Esophagus mucosa (tissue), 1 donor: ENCODE measurements around the gene CENPF. TPM values are rescaled to one million over a fixed set of nuclear protein-coding genes. Genes with fewer than 3 reads are reported as not detected.
"Not testable (repeated sequence)": the region's sequence is repeated elsewhere in the genome, so short reads cannot be mapped to it uniquely, and the experiment has no call there.

ENCODE experiments used
- ATAC-seq: fragments of 200-7000 bp; cut with Tn5 transposase; one replicate; pipeline ENCODE4 v1.9.1; 2020
- total RNA-seq: library from RNA; stranded (reverse); gene quantifications from one replicate; pipeline ENCODE4 v1.2.4, GENCODE V29; 2023
- donor health status: DM: yes; HTN: yes; CAD: no.

The CENPF gene
- total RNA-seq, 1 donor from 2014 or later: 28.1 TPM

DNA sequence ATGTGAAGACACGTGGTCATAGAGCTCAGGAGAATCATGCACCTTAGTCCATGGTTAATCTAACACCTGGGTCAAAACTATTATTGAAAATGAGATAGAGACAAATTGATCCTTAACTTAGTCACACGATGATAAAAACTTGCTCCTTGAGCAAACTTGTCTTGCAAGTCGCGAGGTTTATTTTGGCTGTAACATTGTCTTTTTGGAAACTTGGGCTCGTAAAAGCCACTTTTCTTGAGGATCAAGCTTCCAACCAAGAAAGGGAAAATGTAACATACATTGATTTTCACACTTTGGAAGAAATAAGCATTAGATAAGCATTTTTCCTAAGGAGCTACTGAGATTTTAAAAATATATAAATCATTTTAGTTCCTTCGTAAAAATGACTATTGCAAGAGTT, 19.9 kb upstream of the CENPF start:
- no peak for ATAC-seq

DNA sequence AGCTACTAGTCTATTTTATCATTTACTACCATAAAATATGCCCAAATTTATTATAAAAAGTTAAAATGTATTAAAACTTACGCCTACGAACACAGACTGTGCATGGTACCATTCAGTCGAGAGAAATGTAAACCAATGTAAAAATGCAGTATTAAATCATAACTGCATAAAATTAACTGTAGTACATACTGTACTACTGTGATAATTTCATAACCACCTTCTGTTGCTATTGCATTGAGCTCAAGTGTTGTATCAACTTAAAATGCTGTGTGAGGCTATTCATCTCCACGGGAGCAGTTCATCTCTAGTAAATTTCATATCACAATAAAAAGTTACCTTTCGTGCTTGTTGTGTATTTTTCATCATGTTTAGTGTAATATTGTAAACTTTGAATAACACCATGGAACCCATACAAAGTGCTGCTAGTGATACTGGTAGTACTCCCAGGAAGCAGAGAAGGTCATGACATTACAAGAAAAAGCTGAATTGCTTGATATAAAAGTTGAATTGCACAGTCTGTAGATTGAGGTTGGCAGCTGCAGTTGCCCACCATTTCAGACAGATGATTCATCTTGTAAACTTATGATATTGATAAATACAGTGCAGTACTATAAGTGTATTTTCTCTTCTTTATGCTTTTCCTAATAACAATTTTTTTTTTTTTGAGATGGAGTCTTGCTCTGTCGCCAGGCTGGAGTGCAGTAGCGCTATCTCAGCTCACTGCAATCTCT, 19.0 kb upstream of the CENPF start:
- no peak for ATAC-seq

DNA sequence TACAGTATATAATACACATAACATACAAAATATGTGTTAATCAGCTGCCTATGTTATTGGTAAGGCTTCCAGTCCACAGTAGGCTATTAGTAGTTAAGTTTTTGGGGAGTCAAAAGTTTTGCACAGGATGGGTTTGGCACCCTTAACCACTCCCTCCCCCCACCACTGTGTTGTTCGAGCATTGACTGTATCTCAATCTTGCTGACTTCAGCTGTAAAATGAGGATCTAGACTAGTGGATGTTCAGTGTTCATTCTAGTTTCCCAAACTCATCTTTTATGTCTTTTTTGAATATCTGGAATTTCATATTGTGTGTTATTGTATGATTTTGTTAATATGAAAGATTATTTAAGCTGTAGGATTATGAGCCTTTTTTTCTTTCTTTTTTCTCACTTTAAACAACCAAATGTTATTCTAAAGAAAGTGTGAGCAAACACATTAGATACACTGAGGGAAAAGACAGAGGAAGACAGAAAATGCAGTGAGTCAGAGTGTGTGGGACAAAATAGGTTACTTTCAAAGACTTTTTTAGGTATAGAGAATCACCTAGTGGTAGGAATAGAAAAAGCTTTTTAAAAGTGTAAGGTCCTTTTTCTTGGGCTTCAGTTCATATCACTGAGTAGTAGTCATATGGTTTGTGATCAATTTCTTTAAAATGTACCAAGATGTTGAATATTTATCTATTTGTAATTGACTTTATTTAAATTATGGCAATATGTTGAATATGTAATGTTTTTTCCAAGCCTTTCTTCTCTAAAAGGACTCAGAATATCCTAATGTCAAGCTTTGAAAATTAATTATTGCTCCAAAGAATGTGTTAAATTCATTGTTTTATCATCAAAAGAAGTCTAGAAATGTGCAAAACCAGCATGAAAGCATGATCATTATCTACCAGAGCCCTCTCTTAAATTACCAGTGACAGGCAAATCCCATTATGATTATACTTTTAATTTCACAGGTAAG, 17.9 kb upstream of the CENPF start:
- peak; percentile 79 for ATAC-seq

DNA sequence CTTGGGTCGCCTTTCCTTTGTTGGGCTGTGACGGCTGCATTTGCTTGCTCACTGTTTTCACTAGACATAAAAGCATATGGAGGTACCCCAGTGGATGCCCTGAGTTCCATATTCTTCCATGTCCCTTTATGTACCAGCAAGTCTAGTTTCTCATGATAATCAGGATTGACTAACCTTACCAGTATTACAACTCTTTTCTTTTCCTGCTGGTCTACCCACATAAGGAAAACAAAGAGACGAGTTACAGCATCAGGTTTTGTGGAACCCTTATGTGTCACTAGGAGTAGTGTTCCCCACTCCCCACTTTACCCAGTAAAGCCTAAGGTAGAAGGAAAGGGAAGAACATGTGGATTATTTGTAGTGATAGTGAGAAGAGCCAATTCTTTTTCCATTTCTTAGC, 16.4 kb upstream of the CENPF start:
- ATAC-seq: peak; percentile 67

DNA sequence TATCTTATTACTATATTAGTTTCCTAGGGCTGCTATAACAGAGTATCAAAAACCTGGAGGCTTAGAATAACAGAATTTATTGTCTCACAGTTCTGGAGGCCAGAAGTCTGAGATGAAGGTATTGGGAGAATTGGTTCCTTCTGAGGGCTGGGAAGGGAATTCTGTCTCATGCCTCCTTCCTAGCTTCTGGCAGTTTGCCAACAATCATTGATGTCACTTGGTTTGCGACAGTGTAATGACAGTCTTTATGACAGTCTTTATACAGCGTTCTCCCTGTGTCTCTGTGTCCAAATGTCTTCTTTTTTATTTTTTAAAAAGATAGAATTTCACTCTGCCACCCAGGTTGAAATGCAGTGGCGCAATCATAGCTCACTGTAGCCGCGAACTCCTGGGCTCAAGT, 15.8 kb upstream of the CENPF start:
- ATAC-seq: no peak

DNA sequence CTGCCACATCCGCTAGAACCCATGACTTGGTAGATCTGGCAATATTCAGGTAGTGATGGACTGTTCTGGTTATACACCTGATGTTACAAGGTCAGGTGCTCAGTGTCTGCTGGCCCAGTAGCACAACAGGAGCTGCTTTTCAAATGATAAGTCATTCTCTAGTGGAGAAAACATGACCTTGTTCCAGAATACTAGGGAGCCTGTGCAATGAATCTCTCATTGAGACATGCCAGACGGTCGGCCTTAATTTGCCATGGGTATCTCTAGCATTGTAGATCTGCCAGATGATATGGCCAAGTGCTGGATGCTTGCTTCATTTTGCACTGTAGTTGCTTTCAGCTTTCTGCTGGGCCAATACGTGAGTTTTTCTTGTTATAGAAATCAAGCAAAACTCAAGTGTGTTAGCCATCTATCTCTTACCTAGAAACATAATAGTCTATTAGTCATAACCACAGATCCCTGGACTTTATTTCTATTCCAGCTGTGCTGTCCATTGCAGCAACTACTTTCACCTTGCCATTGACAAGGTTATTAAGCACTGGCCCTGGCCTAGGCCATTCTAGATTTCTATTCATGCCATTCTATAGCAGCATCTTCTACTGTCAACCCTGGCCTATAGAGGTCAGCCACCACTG, 13.9 kb upstream of the CENPF start:
- no peak for ATAC-seq

DNA sequence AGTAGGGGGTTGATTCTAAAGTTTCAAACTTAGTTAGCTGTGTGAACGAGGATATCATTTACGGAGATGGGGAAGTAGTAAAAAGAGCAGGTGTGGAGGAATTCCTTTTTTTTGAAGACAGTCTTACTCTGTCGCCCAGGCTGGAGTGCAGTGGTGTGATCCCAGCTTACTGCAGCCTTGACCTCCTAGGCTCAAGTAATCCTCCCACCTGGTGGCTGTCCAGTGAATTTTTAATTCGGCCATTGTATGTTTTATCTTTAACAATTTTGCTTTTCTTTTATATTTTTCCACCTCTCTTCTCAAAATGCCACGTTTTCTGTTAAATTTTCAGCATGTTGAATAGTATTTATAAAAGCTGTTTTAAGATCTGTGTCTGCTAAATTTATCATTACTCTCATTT, 12.3 kb upstream of the CENPF start:
- ATAC-seq: no peak

DNA sequence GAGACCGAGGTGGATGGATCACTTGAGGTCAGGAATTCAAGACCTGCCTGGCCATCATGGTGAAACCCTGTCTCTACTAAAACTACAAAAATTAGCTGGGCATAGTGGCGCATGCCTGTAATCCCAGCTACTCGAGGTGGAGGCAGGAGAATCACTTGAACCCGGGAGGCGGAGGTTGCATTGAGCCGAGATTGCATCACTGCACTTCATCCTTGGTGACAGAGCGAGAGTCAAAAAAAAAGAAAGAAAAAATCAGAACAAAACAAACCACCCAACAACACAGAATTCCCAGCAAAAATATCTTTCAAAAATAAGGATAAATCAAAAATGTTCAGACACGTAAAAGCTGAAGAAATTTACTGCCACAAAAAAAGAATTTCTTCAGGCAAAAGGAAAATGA, 11.1 kb upstream of the CENPF start:
- ATAC-seq: not testable (repeated sequence)

DNA sequence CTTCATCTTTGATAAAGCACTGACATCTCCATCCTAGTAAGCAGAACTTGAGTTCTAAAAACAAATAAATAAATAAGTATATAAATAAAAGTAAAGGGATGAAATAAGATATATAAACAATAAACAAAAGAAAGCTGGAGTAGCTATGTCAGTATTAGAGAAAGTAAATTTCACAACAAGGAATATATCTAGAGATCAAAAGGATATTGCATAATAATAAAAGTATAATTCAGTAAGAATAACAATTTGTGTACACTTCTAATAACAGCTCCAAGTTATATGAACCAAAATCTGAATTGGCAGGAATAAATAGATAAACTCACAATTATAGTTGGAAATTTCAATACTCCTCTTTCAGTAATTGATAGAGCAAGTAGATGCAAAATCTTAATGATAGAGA, 9.8 kb upstream of the CENPF start:
- no peak for ATAC-seq

DNA sequence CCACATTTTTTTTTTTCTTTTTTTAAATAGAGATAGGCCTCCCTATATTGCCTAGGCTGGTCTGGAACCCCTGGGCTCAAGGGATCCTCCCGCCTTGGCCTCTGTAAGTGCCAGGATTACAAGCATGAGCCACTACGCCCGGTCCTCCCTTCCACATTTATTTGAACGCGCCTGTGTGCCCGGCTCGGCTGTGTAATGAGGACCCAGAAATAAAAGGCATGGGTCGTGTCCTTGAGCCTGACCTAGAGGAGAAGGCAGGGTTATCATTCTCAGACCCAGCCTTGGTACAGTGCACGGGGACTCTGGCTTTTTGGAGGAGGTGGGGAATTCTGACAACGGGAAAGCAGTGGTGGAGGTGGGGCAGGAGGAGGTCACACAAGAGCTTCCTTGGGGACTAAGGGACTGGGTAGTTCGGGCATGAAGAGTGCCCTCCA, 841 bp downstream of the CENPF start:
- no peak for ATAC-seq

DNA sequence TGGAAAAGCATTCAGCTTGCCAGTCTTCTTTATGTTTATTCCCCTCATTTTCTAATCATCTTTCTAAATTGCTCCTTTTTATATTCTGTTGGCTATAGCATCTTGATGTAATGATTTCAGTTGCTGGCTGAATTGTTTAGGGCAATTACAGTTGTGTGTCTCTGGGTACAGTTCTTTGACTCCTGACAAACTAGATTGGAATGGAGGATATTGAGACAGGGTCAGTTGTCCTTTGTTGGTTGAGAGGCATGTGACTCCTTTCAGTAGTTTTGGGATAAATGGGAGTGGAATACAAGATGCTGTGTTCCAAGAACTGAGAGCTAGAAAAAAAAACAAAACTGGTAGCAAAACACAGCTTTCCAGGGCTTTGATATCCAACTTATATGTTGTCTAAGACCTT, 1.5 kb downstream of the CENPF start:
- ATAC-seq: no peak

DNA sequence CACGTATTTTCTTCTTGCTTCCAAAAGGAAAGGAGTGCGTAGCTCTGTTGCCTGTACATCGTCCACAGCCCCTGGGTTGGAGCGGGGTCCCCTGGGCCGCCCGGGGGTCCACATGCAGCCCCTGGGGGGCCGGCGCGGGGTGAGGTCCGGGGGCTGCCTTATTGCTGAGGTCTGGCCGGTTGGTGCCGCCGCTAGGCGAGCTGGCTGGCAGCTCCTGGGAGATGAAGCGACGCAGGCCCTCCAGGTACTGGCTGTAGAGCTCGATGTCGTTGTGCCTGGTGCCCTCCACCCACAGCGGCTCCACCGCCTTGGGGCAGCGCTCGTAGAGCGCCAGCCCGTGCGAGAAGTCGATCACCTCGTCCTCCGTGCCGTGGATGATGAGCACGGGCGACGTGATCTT, 2.5 kb downstream of the CENPF start:
- not testable (repeated sequence) for ATAC-seq

DNA sequence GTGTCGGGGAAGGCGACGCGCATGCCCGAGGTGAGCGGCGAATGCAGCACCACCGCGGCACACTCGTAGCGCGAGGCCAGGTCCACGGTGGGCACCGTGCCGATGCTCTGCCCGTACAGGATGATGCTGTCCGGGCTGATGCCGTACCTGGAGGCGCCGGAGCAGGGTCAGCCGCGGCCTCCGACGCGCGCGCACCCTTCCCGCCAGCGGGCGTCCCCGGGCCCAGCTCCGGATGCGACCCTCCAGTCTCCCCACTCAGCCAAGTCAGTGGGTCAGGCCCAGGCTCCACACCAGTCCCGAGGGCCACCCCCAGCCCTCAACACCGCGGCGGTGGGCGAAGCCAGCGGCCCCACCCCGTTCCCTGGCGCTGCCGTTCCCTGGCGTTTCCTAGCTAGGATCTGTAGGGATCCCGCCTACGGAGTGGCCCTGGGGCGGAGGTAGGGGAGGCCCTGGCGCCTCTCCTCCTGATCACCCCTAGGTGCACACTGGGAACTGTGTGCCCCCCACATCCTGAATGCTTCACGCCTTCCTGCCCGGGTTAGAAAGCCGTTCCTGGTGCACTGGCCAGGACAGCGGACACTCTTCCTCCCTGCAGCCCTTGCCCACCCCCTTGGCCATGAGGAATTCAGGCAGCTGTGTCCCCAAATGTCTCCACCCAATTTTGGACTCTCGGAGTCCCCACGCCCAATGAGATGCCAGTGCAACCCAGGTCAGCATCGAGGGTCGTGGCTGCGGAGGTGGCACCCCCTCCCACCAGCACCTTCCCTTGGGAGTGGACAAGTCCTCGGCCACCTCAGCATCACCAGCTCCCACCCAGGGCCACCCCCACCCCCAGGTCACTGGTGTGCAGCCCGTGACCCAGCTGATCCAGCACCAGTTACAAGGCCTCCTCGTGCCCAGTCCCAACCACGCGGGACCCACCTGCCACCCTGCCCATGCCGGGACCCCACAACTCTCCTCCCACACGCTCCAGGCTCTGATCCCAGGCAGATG, 3.2 kb downstream of the CENPF start:
- ATAC-seq: not testable (repeated sequence)

DNA sequence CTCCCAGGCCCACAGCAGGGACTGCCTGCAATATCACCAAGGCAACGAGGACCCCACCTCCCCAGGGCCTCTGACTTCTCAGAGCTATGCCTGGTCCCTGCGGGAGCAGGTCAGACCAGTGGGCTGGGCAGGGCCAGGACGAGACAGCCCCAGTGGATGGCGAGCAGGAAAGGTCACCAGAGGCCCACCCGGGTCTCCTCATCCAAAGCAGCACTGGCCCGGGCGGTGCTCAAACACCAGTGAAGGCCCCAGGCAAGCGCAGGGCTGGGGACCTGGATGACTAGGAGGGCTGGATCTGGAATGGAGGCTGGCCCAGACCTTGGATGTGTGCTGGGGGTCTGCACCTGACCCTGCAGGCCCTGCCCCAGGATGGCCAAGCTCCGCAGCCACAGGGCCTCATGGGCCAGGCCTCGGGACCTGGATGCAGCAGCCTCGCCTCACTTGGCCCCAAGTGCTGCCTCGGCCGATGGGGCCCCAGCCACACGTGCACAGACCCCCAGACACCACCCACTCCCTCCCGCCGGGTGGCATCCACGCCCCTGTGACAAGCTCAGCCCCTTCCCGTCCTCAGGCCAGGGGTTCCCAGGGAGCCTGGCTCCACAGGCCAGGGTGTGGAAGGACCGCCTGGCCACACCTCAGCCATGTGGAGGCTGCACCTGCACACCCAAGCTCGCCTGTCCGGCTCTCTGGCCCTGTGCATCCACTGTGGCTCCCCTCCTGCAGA, 4.7 kb downstream of the CENPF start:
- not testable (repeated sequence) for ATAC-seq

DNA sequence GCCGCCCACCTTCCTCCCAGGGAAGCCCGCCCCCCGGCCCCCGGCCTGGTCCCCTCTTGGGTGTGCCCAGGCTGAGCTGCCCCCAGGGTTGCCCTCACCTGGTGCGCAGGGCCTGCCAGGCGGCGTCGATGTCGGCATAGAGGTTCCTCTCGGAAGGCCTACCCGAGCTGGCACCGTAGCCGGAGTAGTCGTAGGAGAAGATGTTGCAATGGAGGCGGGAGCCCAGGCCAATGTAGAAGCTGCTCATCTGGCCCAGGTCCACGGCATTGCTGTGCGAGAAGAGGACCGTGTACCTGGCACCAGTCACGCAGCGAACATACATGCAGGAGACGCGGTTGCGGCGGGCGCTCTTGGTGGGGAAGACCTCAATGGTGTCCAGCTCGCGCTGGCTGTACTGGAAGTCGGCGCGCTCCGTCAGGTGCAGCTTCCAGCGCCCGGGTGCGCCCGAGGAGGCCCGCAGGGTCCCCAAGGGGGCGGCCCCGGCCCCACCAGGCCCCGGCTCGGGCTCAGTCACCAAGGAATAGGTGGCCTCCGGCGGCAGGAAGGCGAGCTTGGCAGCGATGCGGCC, 5.3 kb downstream of the CENPF start:
- not testable (repeated sequence) for ATAC-seq

DNA sequence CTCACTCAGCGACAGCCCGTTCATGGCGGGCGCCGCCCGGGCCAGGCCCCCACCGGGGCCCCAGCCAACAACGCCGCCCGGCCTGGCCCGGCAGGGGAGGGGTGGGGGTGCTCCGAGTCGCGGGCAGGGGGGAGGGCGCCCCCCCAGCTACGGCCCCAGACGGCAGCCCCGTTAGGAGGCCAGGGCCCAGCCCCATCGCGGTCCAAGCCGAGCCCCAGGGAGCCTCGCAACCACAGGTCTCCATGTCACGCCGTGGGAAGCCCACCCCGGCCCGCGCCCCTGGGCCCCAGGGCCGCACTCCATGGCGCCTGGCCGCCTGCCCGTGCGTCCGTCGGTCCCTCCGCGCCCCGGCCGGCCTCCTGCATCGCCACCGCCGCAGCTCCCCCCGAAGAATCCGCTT, 5.8 kb downstream of the CENPF start:
- not testable (repeated sequence) for ATAC-seq

DNA sequence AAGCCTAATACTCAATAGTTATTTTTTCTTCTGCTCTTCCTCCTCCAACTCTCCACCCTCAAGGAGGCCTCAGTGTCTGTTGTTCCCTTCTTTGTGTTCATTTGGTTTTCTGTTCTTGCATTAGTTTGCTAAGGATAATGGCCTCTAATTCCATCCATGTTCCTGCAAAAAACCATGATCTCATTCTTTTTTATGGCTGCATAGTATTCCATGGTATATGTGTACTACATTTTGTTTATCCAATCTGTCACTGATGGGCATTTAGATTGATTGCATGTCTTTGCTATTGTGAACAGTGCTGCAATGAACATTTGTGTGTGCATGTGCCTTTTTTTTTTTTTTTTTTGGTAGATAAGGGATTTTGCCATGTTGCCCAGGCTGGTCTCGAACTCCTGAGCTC, 6.7 kb downstream of the CENPF start:
- ATAC-seq: no peak

DNA sequence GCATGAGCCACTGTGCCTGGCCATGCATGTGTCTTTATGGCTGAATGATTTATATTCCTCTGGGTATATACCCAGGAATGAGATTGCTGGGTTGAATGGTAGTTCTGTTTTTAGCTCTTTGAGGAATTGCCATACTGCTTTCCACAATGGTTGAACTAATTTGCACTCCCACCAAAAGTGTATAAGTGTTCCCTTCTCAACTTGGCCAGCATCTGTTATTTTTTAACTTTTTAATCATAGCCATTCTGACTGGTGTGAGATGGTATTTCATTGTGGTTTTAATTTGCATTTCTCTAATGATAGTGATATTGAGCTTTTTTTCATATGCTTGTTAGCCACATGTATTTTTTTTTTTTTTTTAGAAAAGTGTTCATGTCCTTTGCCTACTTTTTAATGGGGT, 7.1 kb downstream of the CENPF start:
- ATAC-seq: not testable (repeated sequence)

DNA sequence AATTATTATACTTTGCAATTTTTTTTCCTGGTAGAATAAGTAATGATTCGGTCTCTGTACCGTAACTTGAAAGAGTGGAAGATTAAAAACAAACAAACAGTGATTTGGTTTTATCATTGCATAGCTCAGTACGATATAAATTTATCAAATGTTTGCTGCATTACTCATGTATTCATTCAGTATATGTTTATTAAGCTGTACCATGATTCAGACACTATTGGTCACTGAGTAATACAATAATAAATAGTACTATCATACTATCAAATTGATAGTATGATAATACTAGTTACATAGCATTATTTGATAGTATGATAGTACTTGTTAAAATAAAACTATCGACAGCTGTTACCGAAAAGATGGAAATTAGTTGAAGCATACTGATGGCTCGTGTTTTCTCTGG, 12.1 kb downstream of the CENPF start:
- no peak for ATAC-seq

DNA sequence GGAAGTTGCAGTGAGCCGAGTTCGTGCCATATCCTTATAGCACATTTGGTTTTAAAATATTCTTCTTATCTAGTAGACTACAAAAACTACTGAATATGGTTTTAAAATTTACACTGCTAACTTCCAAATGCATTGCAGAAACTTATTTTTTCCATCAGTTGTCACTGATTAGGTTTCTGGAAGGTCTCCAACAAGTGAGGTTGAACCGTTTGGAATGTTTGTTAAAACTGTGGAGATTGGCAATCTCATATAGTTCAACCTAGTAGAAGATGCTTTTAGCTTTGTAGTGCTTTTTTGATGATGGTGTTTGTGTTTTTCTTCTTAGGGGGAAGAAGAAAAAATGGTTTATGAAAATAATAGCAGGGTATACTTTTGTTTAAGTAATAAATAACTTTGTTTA, 12.9 kb downstream of the CENPF start:
- no peak for ATAC-seq

DNA sequence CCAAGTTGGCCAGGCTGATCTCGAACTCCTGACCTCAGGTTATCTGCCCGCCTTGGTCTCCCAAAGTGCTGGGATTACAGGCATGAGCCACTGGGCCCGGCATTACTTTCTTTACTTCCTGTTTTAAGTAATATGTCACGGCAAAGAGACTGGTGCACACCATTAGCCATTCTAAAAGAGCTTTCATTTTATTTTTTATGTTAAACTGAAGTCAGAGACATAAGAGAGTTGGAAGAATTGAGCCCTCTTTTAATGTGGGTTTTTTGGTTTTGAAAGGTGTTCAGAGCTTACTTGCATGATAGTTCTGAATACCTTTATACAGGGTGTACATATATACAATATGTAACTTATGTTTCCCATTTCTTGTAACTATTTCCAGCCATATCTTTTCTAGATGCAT, 14.3 kb downstream of the CENPF start:
- ATAC-seq: no peak
